ENCODE measurements around the gene RASSF3. TPM values are rescaled to one million over a fixed set of nuclear protein-coding genes. Genes with fewer than 3 reads are reported as not detected.

The RASSF3 gene
- total RNA-seq, 4 donors from 2014 or later = 149 to 332 (median 182) TPM

DNA sequence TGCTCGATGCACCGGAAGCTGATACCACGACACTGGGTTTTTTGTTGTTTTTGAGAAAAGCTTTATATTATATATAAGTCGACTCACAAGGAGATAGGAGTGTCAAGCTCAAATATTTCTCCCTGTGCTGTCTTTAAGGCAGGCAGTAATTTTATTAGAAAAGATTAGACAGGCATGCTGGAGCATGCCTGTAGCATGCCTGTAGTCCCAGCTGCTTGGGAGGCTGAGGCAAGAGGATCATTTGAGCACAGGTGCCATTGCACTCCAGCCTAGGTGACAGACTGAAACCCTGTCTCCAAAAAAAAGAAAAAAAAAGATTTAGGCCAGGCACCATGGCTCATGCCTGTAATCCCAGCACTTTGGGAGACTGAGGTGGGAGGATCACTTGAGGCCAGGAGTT, 97.1 kb downstream of the RASSF3 start:
- Histone ChIP-seq H3K4me3 (no peak overlapping the region), H3K4me1 (peaks cover 0 to 14% (median 0%) of the 10 kb centered on the region in 3 donors), H3K27ac (no peak overlapping the region), H3K9me3 (no peaks in the 10 kb centered on the region), H3K27me3 (no peaks in the 10 kb centered on the region), H3K36me3 (peaks cover 0 to 5% of the 10 kb centered on the region in 2 donors)
- ATAC-seq = no peak
- 67 to 83% methylated on average over 4 of the region's 4 CpGs for WGBS, 2 donors (ENCODE audit: low coverage in 1 of 2)
- TF ChIP-seq EP300 (IDR thresholded peaks at IDR 0.05) (no peak), POLR2AphosphoS5 (IDR thresholded peaks at IDR 0.05) (no peak), POLR2A (IDR thresholded peaks at IDR 0.05) (no peak)
- TF ChIP-seq, protein P1, sequence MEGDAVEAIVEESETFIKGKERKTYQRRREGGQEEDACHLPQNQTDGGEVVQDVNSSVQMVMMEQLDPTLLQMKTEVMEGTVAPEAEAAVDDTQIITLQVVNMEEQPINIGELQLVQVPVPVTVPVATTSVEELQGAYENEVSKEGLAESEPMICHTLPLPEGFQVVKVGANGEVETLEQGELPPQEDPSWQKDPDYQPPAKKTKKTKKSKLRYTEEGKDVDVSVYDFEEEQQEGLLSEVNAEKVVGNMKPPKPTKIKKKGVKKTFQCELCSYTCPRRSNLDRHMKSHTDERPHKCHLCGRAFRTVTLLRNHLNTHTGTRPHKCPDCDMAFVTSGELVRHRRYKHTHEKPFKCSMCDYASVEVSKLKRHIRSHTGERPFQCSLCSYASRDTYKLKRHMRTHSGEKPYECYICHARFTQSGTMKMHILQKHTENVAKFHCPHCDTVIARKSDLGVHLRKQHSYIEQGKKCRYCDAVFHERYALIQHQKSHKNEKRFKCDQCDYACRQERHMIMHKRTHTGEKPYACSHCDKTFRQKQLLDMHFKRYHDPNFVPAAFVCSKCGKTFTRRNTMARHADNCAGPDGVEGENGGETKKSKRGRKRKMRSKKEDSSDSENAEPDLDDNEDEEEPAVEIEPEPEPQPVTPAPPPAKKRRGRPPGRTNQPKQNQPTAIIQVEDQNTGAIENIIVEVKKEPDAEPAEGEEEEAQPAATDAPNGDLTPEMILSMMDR (IDR thresholded peaks at IDR 0.05) = no peak

DNA sequence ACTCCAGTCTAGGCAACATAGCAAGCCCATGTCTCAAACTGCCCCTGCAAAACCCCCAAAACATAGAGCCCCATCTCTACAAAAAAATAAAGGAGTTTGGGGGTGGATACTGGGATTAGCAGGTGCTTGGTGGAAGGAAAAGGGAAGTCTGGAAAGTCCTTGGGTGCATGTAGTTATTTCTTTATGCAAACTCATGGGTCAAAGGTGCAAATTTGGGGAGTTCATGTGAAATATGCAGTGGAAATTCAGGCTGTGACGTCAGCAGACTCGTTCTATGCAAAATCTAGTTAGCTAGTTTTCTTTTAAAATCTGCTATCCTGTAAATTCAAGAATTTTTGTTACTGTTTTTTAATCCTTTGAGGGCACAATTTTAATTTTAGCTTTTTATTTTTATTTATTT, 97.6 kb downstream of the RASSF3 start:
- H3K36me3 ChIP-seq = peaks cover 0 to 10% of the 10 kb centered on the region in 2 donors
- no peaks in the 10 kb centered on the region for H3K27me3 ChIP-seq
- no peaks in the 10 kb centered on the region for H3K9me3 ChIP-seq
- H3K4me3 ChIP-seq = no peak overlapping the region
- TF ChIP-seq EP300 (IDR thresholded peaks at IDR 0.05) (no peak), POLR2AphosphoS5 (IDR thresholded peaks at IDR 0.05) (no peak), POLR2A (IDR thresholded peaks at IDR 0.05) (no peak)
- TF ChIP-seq, protein P1 (IDR thresholded peaks at IDR 0.05) = no peak
- no peak for ATAC-seq
- H3K27ac ChIP-seq = no peak overlapping the region
- WGBS, 2 donors (ENCODE audit: low coverage in 1 of 2) = 88 to 91% methylated on average over 2 of the region's 2 CpGs
- H3K4me1 ChIP-seq = peaks cover 0 to 14% (median 0%) of the 10 kb centered on the region in 3 donors

DNA sequence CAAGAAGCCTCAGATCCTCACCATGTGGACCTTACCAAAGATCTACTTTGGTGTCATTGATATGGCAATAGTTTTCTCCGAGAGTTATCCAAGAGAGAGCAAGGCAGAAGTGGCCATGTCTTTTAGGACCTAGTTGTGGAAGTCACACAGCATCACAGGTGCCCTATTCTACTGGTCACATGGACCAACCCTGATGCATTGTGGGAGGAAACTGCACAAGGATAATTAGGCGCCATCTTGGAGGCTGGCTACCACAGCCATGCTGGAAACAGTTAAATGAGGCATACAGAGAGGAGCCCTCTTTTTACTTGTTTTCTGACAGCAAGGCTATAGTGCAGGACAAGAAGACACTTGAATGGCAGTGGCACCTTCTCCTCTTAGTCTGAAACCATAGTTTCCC, 99.1 kb downstream of the RASSF3 start:
- Histone ChIP-seq H3K27ac (no peak overlapping the region), H3K4me3 (no peak overlapping the region), H3K9me3 (no peaks in the 10 kb centered on the region), H3K4me1 (peaks cover 0 to 14% (median 0%) of the 10 kb centered on the region in 3 donors), H3K27me3 (no peaks in the 10 kb centered on the region), H3K36me3 (peaks cover 0 to 25% of the 10 kb centered on the region in 2 donors)
- no peak for ATAC-seq
- WGBS, 2 donors (ENCODE audit: low coverage in 1 of 2) = 85 to 100% methylated on average over 1 to 2 of the region's 2 CpGs
- TF ChIP-seq, protein P1 (IDR thresholded peaks at IDR 0.05) = no peak
- TF ChIP-seq EP300 (IDR thresholded peaks at IDR 0.05) (no peak), POLR2A (IDR thresholded peaks at IDR 0.05) (no peak), POLR2AphosphoS5 (IDR thresholded peaks at IDR 0.05) (no peak)

DNA sequence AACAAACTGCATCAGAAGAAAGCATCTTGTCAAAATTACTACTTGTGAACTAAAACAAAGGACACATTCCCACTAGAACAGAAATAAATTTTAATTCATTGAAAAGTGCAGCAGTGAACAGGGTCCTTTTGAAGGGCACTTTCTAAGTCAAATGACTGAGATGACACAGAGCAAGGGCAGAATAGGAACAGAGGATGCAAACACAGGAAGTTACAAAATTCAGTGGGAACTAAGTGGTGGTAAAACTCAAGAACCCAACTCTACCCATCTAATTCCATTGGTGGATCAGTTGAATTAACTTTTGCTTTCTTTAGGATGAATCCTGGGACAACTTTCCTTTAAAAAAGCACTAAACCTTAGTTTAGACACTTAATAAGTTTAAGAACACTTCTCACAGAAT, 103.1 kb downstream of the RASSF3 start:
- Histone ChIP-seq H3K36me3 (peaks cover 0 to 62% of the 10 kb centered on the region in 2 donors), H3K4me3 (no peak overlapping the region), H3K27me3 (no peaks in the 10 kb centered on the region), H3K9me3 (no peaks in the 10 kb centered on the region), H3K4me1 (no peaks in the 10 kb centered on the region), H3K27ac (no peak overlapping the region)
- ATAC-seq = no peak
- TF ChIP-seq POLR2A (IDR thresholded peaks at IDR 0.05) (no peak), POLR2AphosphoS5 (IDR thresholded peaks at IDR 0.05) (no peak), EP300 (IDR thresholded peaks at IDR 0.05) (no peak)
- TF ChIP-seq, protein P1 (IDR thresholded peaks at IDR 0.05) = no peak

GRCh38 chr12:64714551-64714968, 104.3 kb downstream of the RASSF3 start:
- whole genome bisulfite sequencing, 2 donors (ENCODE audit: low coverage in 1 of 2) = 90 to 92% methylated on average over 4 to 5 of the region's 5 CpGs
- no peak overlapping the region for H3K4me3 ChIP-seq
- no peak overlapping the region for H3K27ac ChIP-seq
- no peak for ATAC-seq
- peaks cover 0 to 74% of the 10 kb centered on the region in 2 donors for H3K36me3 ChIP-seq
- no peaks in the 10 kb centered on the region for H3K4me1 ChIP-seq
- no peaks in the 10 kb centered on the region for H3K9me3 ChIP-seq
- no peaks in the 10 kb centered on the region for H3K27me3 ChIP-seq
- TF ChIP-seq EP300 (IDR thresholded peaks at IDR 0.05) = no peak
- TF ChIP-seq, protein P1 (IDR thresholded peaks at IDR 0.05) = no peak
- no peak for TF ChIP-seq POLR2A (IDR thresholded peaks at IDR 0.05)
- TF ChIP-seq POLR2AphosphoS5 (IDR thresholded peaks at IDR 0.05) = no peak

Measured in gastroesophageal sphincter (tissue), 4 donors.